Spleen (tissue), 3 donors: ENCODE results near the gene USP33.

Experiments used
- POLR2A ChIP-seq, 3 donors: fragments of 450-650 bp; IDR thresholded peaks; one replicate each; pipeline ENCODE4 v1.5.1; 2017; ENCODE audit warnings: antibody characterized with exemption in 3 of 3, mild to moderate bottlenecking in 1 of 3
- POLR2AphosphoS5 ChIP-seq, 3 donors: sonication (generic); formaldehyde crosslinking; IDR thresholded peaks; one replicate each; pipeline ENCODE4 v1.5.1; 2017; ENCODE audit warnings: antibody characterized with exemption in 3 of 3

- TF ChIP-seq POLR2A (IDR thresholded peaks at IDR 0.05) (no peak), POLR2AphosphoS5 (IDR thresholded peaks at IDR 0.05) (peak; percentile 78 to 83 (median 80))
Observed at GRCh38 chr1:77779529-77780281, 20.1 kb upstream of the USP33 start, which contains the start of gene MIGA1.
